NCI-H187 (cell line): ENCODE results near the gene SLA2.
A peak's percentile ranks its signal among the peaks of the same experiment; 100 is the strongest.

Experiments
- DNase-seq, 2 experiments: peaks; one replicate each; lab custom pipeline; 2025; lab: John Stamatoyannopoulos, UW

SLA2 gene

GRCh38 chr20:36607586-36608387 is 38.2 kb downstream of the SLA2 start:
- no peak for DNase-seq

GRCh38 chr20:36606158-36607066 is 39.6 kb downstream of the SLA2 start:
- no peak for DNase-seq

GRCh38 chr20:36605399-36606157 is 40.4 kb downstream of the SLA2 start, which contains the start of gene RAB5IF:
RAB5IF (plus strand) TSS chr20:36605779; CDS start chr20:36605952, 173 bp downstream.
- peak; percentile 94 to 96 for DNase-seq

GRCh38 chr20:36604952-36605398 is 41.0 kb downstream of the SLA2 start:
- DNase-seq, result no peak

- no peak for DNase-seq
These were observed 44.5 kb downstream of the SLA2 start for GRCh38 chr20:36601540-36601939.

- DNase-seq, result no peak
These were observed 46.1 kb downstream of the SLA2 start for GRCh38 chr20:36599912-36600345.

- no peak for DNase-seq
These were observed 52.6 kb downstream of the SLA2 start for GRCh38 chr20:36593347-36593929.

GRCh38 chr20:36591854-36592641 is 53.9 kb downstream of the SLA2 start:
- no peak for DNase-seq

GRCh38 chr20:36591281-36591680 is 54.7 kb downstream of the SLA2 start:
- DNase-seq, result no peak

- DNase-seq, result no peak
These were observed 58.5 kb downstream of the SLA2 start for GRCh38 chr20:36587388-36588070.

GRCh38 chr20:36585410-36586125 is 60.4 kb downstream of the SLA2 start:
- peak in 1 of 2 experiments; percentile 30 for DNase-seq

GRCh38 chr20:36584018-36584481 is 61.9 kb downstream of the SLA2 start:
- no peak for DNase-seq

- no peak for DNase-seq
These were observed 63.2 kb downstream of the SLA2 start for GRCh38 chr20:36582821-36583220.

- no peak for DNase-seq
These were observed 63.7 kb downstream of the SLA2 start for GRCh38 chr20:36582322-36582721.

GRCh38 chr20:36579996-36580545 is 65.9 kb downstream of the SLA2 start:
- no peak for DNase-seq

GRCh38 chr20:36578356-36579041 is 67.5 kb downstream of the SLA2 start:
- DNase-seq, result no peak

GRCh38 chr20:36576081-36576445 is 69.9 kb downstream of the SLA2 start:
- no peak for DNase-seq

GRCh38 chr20:36574366-36575135 is 71.4 kb downstream of the SLA2 start:
- DNase-seq, result no peak
